Measurements from ENCODE around the gene KSR2. TPM values are rescaled to one million over a fixed set of nuclear protein-coding genes. Genes with fewer than 3 reads are reported as not detected.

KSR2 gene
- 0.03 and 0.04 TPM in 2 replicates for polyA plus RNA-seq (2013)

- Histone ChIP-seq H3K23ac (ENCODE audit: low read length) (no peak within 1 kb of the TSS), H4K8ac (ENCODE audit: low read depth, low read length) (no peak within 1 kb of the TSS), H2BK12ac (ENCODE audit: low read length) (no peak within 1 kb of the TSS), H2AFZ (ENCODE audit: insufficient read depth, low read length, poor library complexity) (peak within 1 kb of the TSS; percentile 72), H3K14ac (ENCODE audit: low read length) (no peak within 1 kb of the TSS), H2BK5ac (ENCODE audit: low read depth, low read length, poor library complexity) (no peak within 1 kb of the TSS), H3K18ac (ENCODE audit: low read length) (no peak within 1 kb of the TSS), H3K4me1 (ENCODE audit: control insufficient read depth in 1 of 2, insufficient read depth in 2 of 2, low read length in 2 of 2) (peaks cover 2 to 4% of the 10 kb centered on the region in 2 experiments), H3K27ac (ENCODE audit: low read depth, low read length) (no peak within 1 kb of the TSS), H3K79me1 (ENCODE audit: low read length) (no peaks in the 10 kb centered on the region), H4K91ac (ENCODE audit: low read depth, low read length) (peak within 1 kb of the TSS; percentile 49), H3K9ac (ENCODE audit: low read length) (no peak within 1 kb of the TSS), H3K27me3 (ENCODE audit: insufficient read depth, low read length) (peaks cover 6% of the 10 kb centered on the region), H3K79me2 (ENCODE audit: control insufficient read depth, insufficient read depth, low read length, poor library complexity) (no peaks in the 10 kb centered on the region), H4K12ac (ENCODE audit: low read depth, low read length) (peak within 1 kb of the TSS; percentile 57), H3K4me3 (ENCODE audit: low read depth, low read length) (peak within 1 kb of the TSS; percentile 77), H3K9me3 (ENCODE audit: insufficient read depth, low read depth, low read length) (peaks cover 2% of the 10 kb centered on the region), H3K4ac (ENCODE audit: low read depth, low read length) (no peak within 1 kb of the TSS), H3K36me3 (ENCODE audit: control insufficient read depth in 1 of 2, insufficient read depth in 2 of 2, low read length in 2 of 2) (no peaks in the 10 kb centered on the region), H2BK120ac (ENCODE audit: insufficient read depth, low read length, poor library complexity) (no peak within 1 kb of the TSS), H2AK5ac (ENCODE audit: low read length) (no peak within 1 kb of the TSS), H3K4me2 (ENCODE audit: low read length) (peak within 1 kb of the TSS; percentile 76)
- no CpG with 5 or more reads among the region's 86 CpGs for WGBS (ENCODE audit: extremely low coverage, insufficient coverage, insufficient read length)
- DNase-seq: peak in 1 of 2 donors; percentile 15
Observed at GRCh38 chr12:117968826-117969659, at the start of gene KSR2. Gene KSR2 (minus strand): TSS chr12:117968990. CDS start chr12:117968255, 735 bp downstream.

GRCh38 chr12:118017926-118018325, 49.1 kb upstream of the KSR2 start:
- DNase-seq: no peak
- Histone ChIP-seq H4K12ac (ENCODE audit: low read depth, low read length) (no peak overlapping the region), H2BK12ac (ENCODE audit: low read length) (no peak overlapping the region)

GRCh38 chr12:118016424-118017264, 47.9 kb upstream of the KSR2 start, which contains the start of gene RFC5:
Gene RFC5 (plus strand): TSS chr12:118016703. CDS start chr12:118016828, 125 bp downstream.
- peak within 1 kb of the TSS; percentile 92 for H3K9ac ChIP-seq (ENCODE audit: low read length)
- peak within 1 kb of the TSS; percentile 89 for H3K14ac ChIP-seq (ENCODE audit: low read length)
- peak; percentile 99 to 100 for DNase-seq
- H3K27ac ChIP-seq (ENCODE audit: low read depth, low read length): no peak within 1 kb of the TSS
- peak within 1 kb of the TSS; percentile 81 for H3K18ac ChIP-seq (ENCODE audit: low read length)
- no peak within 1 kb of the TSS for H3K23ac ChIP-seq (ENCODE audit: low read length)
- peak within 1 kb of the TSS; percentile 8 for H4K91ac ChIP-seq (ENCODE audit: low read depth, low read length)
- no peaks in the 10 kb centered on the region for H3K27me3 ChIP-seq (ENCODE audit: insufficient read depth, low read length)
- WGBS (ENCODE audit: extremely low coverage, insufficient coverage, insufficient read length): no CpG with 5 or more reads among the region's 61 CpGs
- no peak within 1 kb of the TSS for H2BK12ac ChIP-seq (ENCODE audit: low read length)
- H3K79me2 ChIP-seq (ENCODE audit: control insufficient read depth, insufficient read depth, low read length, poor library complexity): peaks cover 5% of the 10 kb centered on the region
- peaks cover 11 to 15% of the 10 kb centered on the region in 2 experiments for H3K36me3 ChIP-seq (ENCODE audit: control insufficient read depth in 1 of 2, insufficient read depth in 2 of 2, low read length in 2 of 2)
- H4K12ac ChIP-seq (ENCODE audit: low read depth, low read length): peak within 1 kb of the TSS; percentile 71
- no peak within 1 kb of the TSS for H2BK5ac ChIP-seq (ENCODE audit: low read depth, low read length, poor library complexity)
- peak within 1 kb of the TSS; percentile 98 for H3K4me3 ChIP-seq (ENCODE audit: low read depth, low read length)
- peak within 1 kb of the TSS; percentile 88 for H4K8ac ChIP-seq (ENCODE audit: low read depth, low read length)
- peaks cover 3% of the 10 kb centered on the region for H3K79me1 ChIP-seq (ENCODE audit: low read length)
- H3K4me2 ChIP-seq (ENCODE audit: low read length): peak within 1 kb of the TSS; percentile 96
- H2BK120ac ChIP-seq (ENCODE audit: insufficient read depth, low read length, poor library complexity): peak within 1 kb of the TSS; percentile 65
- H3K4ac ChIP-seq (ENCODE audit: low read depth, low read length): peak within 1 kb of the TSS; percentile 83
- H2AFZ ChIP-seq (ENCODE audit: insufficient read depth, low read length, poor library complexity): peak within 1 kb of the TSS; percentile 99
- peaks cover 0 to 4% of the 10 kb centered on the region in 2 experiments for H3K4me1 ChIP-seq (ENCODE audit: control insufficient read depth in 1 of 2, insufficient read depth in 2 of 2, low read length in 2 of 2)
- H3K9me3 ChIP-seq (ENCODE audit: insufficient read depth, low read depth, low read length): no peaks in the 10 kb centered on the region
- peak within 1 kb of the TSS; percentile 83 for H2AK5ac ChIP-seq (ENCODE audit: low read length)

More at GRCh38 chr12:118017926-118018325, 49.1 kb upstream of the KSR2 start:
- H3K14ac ChIP-seq (ENCODE audit: low read length): no peak overlapping the region
- no peak overlapping the region for H3K4me2 ChIP-seq (ENCODE audit: low read length)
- H3K9ac ChIP-seq (ENCODE audit: low read length): no peak overlapping the region
- H3K23ac ChIP-seq (ENCODE audit: low read length): no peak overlapping the region
- peaks cover 5% of the 10 kb centered on the region for H3K79me2 ChIP-seq (ENCODE audit: control insufficient read depth, insufficient read depth, low read length, poor library complexity)
- H3K4ac ChIP-seq (ENCODE audit: low read depth, low read length): no peak overlapping the region
- no peak overlapping the region for H4K91ac ChIP-seq (ENCODE audit: low read depth, low read length)
- H3K4me3 ChIP-seq (ENCODE audit: low read depth, low read length): no peak overlapping the region
- no peak overlapping the region for H3K27ac ChIP-seq (ENCODE audit: low read depth, low read length)
- no peak overlapping the region for H2BK5ac ChIP-seq (ENCODE audit: low read depth, low read length, poor library complexity)
- H3K4me1 ChIP-seq (ENCODE audit: control insufficient read depth in 1 of 2, insufficient read depth in 2 of 2, low read length in 2 of 2): peaks cover 0 to 4% of the 10 kb centered on the region in 2 experiments
- H3K18ac ChIP-seq (ENCODE audit: low read length): no peak overlapping the region
- no peak overlapping the region for H2AFZ ChIP-seq (ENCODE audit: insufficient read depth, low read length, poor library complexity)
- peaks cover 19 to 21% of the 10 kb centered on the region in 2 experiments for H3K36me3 ChIP-seq (ENCODE audit: control insufficient read depth in 1 of 2, insufficient read depth in 2 of 2, low read length in 2 of 2)
- no peaks in the 10 kb centered on the region for H3K9me3 ChIP-seq (ENCODE audit: insufficient read depth, low read depth, low read length)
- H3K27me3 ChIP-seq (ENCODE audit: insufficient read depth, low read length): no peaks in the 10 kb centered on the region
- no peak overlapping the region for H2AK5ac ChIP-seq (ENCODE audit: low read length)
- H3K79me1 ChIP-seq (ENCODE audit: low read length): peaks cover 3% of the 10 kb centered on the region
- no peak overlapping the region for H4K8ac ChIP-seq (ENCODE audit: low read depth, low read length)
- H2BK120ac ChIP-seq (ENCODE audit: insufficient read depth, low read length, poor library complexity): no peak overlapping the region

GRCh38 chr12:118015944-118016343, 47.2 kb upstream of the KSR2 start:
- peaks cover 0 to 4% of the 10 kb centered on the region in 2 experiments for H3K4me1 ChIP-seq (ENCODE audit: control insufficient read depth in 1 of 2, insufficient read depth in 2 of 2, low read length in 2 of 2)
- no peak overlapping the region for H3K14ac ChIP-seq (ENCODE audit: low read length)
- H3K79me1 ChIP-seq (ENCODE audit: low read length): peaks cover 3% of the 10 kb centered on the region
- no peak overlapping the region for H3K9ac ChIP-seq (ENCODE audit: low read length)
- H2BK5ac ChIP-seq (ENCODE audit: low read depth, low read length, poor library complexity): no peak overlapping the region
- H2AFZ ChIP-seq (ENCODE audit: insufficient read depth, low read length, poor library complexity): no peak overlapping the region
- H2BK120ac ChIP-seq (ENCODE audit: insufficient read depth, low read length, poor library complexity): no peak overlapping the region
- peaks cover 7 to 14% of the 10 kb centered on the region in 2 experiments for H3K36me3 ChIP-seq (ENCODE audit: control insufficient read depth in 1 of 2, insufficient read depth in 2 of 2, low read length in 2 of 2)
- no peak for DNase-seq
- no CpG with 5 or more reads among the region's 9 CpGs for WGBS (ENCODE audit: extremely low coverage, insufficient coverage, insufficient read length)
- H3K4ac ChIP-seq (ENCODE audit: low read depth, low read length): no peak overlapping the region
- no peak overlapping the region for H3K27ac ChIP-seq (ENCODE audit: low read depth, low read length)
- H3K4me3 ChIP-seq (ENCODE audit: low read depth, low read length): no peak overlapping the region
- H3K79me2 ChIP-seq (ENCODE audit: control insufficient read depth, insufficient read depth, low read length, poor library complexity): peaks cover 5% of the 10 kb centered on the region
- no peaks in the 10 kb centered on the region for H3K9me3 ChIP-seq (ENCODE audit: insufficient read depth, low read depth, low read length)
- no peak overlapping the region for H2BK12ac ChIP-seq (ENCODE audit: low read length)
- no peak overlapping the region for H4K91ac ChIP-seq (ENCODE audit: low read depth, low read length)
- no peak overlapping the region for H4K8ac ChIP-seq (ENCODE audit: low read depth, low read length)
- no peak overlapping the region for H3K18ac ChIP-seq (ENCODE audit: low read length)
- no peak overlapping the region for H2AK5ac ChIP-seq (ENCODE audit: low read length)
- H3K4me2 ChIP-seq (ENCODE audit: low read length): peak overlapping the region; percentile 6
- H4K12ac ChIP-seq (ENCODE audit: low read depth, low read length): no peak overlapping the region
- no peak overlapping the region for H3K23ac ChIP-seq (ENCODE audit: low read length)
- no peaks in the 10 kb centered on the region for H3K27me3 ChIP-seq (ENCODE audit: insufficient read depth, low read length)
